WTC11 (cell line): ENCODE results near the gene MARK2. TPM values are rescaled to one million over a fixed set of nuclear protein-coding genes. Genes with fewer than 3 reads are reported as not detected.
A peak's percentile ranks its signal among the peaks of the same experiment; 100 is the strongest.
"Not testable (repeated sequence)": the region's sequence is repeated elsewhere in the genome, so short reads cannot be mapped to it uniquely, and the experiment has no call there.

ENCODE experiments used
- ATAC-seq: fragments of 200-7000 bp; cut with Tn5 transposase; 2 replicates; pipeline ENCODE4 v1.10.0; 2021; ENCODE audit warnings: mild to moderate bottlenecking, moderate library complexity
- CTCF ChIA-PET: fragments of 300-600 bp; sonication (Branson Sonifier 250); formaldehyde crosslinking; loops from one replicate; lab custom pipeline; 2021; ENCODE audit warnings: antibody characterized with exemption; lab: Charles Lee
- POLR2A ChIA-PET: fragments of 350-600 bp; sonication (Branson Sonifier 250); formaldehyde crosslinking; loops from one replicate; lab custom pipeline; 2021; ENCODE audit warnings: antibody characterized with exemption; lab: Charles Lee
- DNase-seq: peaks from one replicate; pipeline ENCODE4 v3.0.0; 2021; ENCODE audit warnings: low spot score
- H3K27ac Mint-ChIP-seq: 2 replicates; pipeline ENCODE4 v1.8.0; 2021; ENCODE audit warnings: mixed read lengths
- H3K27me3 Mint-ChIP-seq: 2 replicates; pipeline ENCODE4 v1.8.0; 2021; ENCODE audit warnings: low read depth, mild to moderate bottlenecking, moderate library complexity, mixed read lengths
- H3K36me3 Mint-ChIP-seq: 2 replicates; pipeline ENCODE4 v1.8.0; 2021; ENCODE audit warnings: mixed read lengths
- H3K4me1 Mint-ChIP-seq: 2 replicates; pipeline ENCODE4 v1.8.0; 2022; ENCODE audit warnings: mixed read lengths
- H3K4me3 Mint-ChIP-seq: 2 replicates; pipeline ENCODE4 v1.8.0; 2021; ENCODE audit warnings: mild to moderate bottlenecking, moderate library complexity, mixed read lengths
- H3K9me3 Mint-ChIP-seq: 2 replicates; pipeline ENCODE4 v1.8.0; 2021; ENCODE audit warnings: mixed read lengths
- ATF1 ChIP-seq: sonication (generic); formaldehyde crosslinking; IDR thresholded peaks from 2 replicates; pipeline ENCODE4 v1.8.1; 2023; ENCODE audit warnings: mild to moderate bottlenecking, moderate library complexity, missing genetic modification reagents
- CBFB ChIP-seq: sonication (generic); formaldehyde crosslinking; IDR thresholded peaks from 2 replicates; pipeline ENCODE4 v1.8.1; 2022; ENCODE audit warnings: mild to moderate bottlenecking, low read depth, missing genetic modification reagents
- FOXP1 ChIP-seq: sonication (generic); formaldehyde crosslinking; IDR thresholded peaks from 2 replicates; pipeline ENCODE4 v1.8.0; 2022; ENCODE audit warnings: missing genetic modification reagents, mild to moderate bottlenecking, moderate library complexity, borderline replicate concordance
- GABPB1 ChIP-seq: sonication (generic); formaldehyde crosslinking; IDR thresholded peaks from 2 replicates; pipeline ENCODE4 v1.8.1; 2023; ENCODE audit warnings: mild to moderate bottlenecking, missing genetic modification reagents
- GTF2I ChIP-seq: fragments of 250-450 bp; sonication (Bioruptor Pico); conservative IDR thresholded peaks from 2 replicates; pipeline ENCODE4 v1.4.0; 2021; ENCODE audit warnings: mild to moderate bottlenecking
- NR2C2 ChIP-seq: sonication (generic); formaldehyde crosslinking; IDR thresholded peaks from 2 replicates; pipeline ENCODE4 v1.8.0; 2022; ENCODE audit warnings: mild to moderate bottlenecking, missing genetic modification reagents
- SP1 ChIP-seq: sonication (generic); formaldehyde crosslinking; conservative IDR thresholded peaks from 2 replicates; pipeline ENCODE4 v1.8.1; 2022; ENCODE audit warnings: missing genetic modification reagents
- TEAD1 ChIP-seq: sonication (generic); formaldehyde crosslinking; IDR thresholded peaks from 2 replicates; pipeline ENCODE4 v1.8.0; 2022; ENCODE audit warnings: mild to moderate bottlenecking, missing genetic modification reagents
- TEAD4 ChIP-seq: sonication (generic); formaldehyde crosslinking; IDR thresholded peaks from 2 replicates; pipeline ENCODE4 v1.8.0; 2022; ENCODE audit warnings: mild to moderate bottlenecking, missing genetic modification reagents
- TP53 ChIP-seq: sonication (generic); formaldehyde crosslinking; IDR thresholded peaks from 2 replicates; pipeline ENCODE4 v1.8.1; 2023; ENCODE audit warnings: mild to moderate bottlenecking, missing genetic modification reagents
- ZBTB21 ChIP-seq: sonication (generic); formaldehyde crosslinking; IDR thresholded peaks from 2 replicates; pipeline ENCODE4 v1.8.1; 2023; ENCODE audit warnings: mild to moderate bottlenecking, missing genetic modification reagents, borderline replicate concordance
- ZNF232 ChIP-seq: sonication (generic); formaldehyde crosslinking; IDR thresholded peaks from 2 replicates; pipeline ENCODE4 v1.8.0; 2022; ENCODE audit warnings: mild to moderate bottlenecking, missing genetic modification reagents
- ZNF671 ChIP-seq: fragments of 250-450 bp; sonication (Bioruptor Pico); IDR thresholded peaks from 2 replicates; pipeline ENCODE4 v1.8.0; 2021; ENCODE audit warnings: mild to moderate bottlenecking
- total RNA-seq: library from RNA; stranded (reverse); gene quantifications from 3 replicates; pipeline ENCODE4 v1.2.3, GENCODE V29; 2021
- TF ChIP-seq, protein P1 (sequence below): sonication (generic); formaldehyde crosslinking; IDR thresholded peaks from 2 replicates; pipeline ENCODE4 v1.8.1; 2023; ENCODE audit warnings: mild to moderate bottlenecking, missing genetic modification reagents, moderate library complexity
- TF ChIP-seq, protein P2 (sequence below): sonication (generic); formaldehyde crosslinking; IDR thresholded peaks from 2 replicates; pipeline ENCODE4 v1.8.1; 2023; ENCODE audit warnings: mild to moderate bottlenecking, missing genetic modification reagents, borderline replicate concordance
- TF ChIP-seq, protein P3 (sequence below): sonication (generic); formaldehyde crosslinking; conservative IDR thresholded peaks from 2 replicates; pipeline ENCODE4 v1.8.1; 2022; ENCODE audit warnings: mild to moderate bottlenecking, missing genetic modification reagents
- TF ChIP-seq, protein P4 (sequence below): sonication (generic); formaldehyde crosslinking; IDR thresholded peaks from 2 replicates; pipeline ENCODE4 v1.8.0; 2022; ENCODE audit warnings: mild to moderate bottlenecking, missing genetic modification reagents
- TF ChIP-seq, protein P5 (sequence below): sonication (generic); formaldehyde crosslinking; IDR thresholded peaks from 2 replicates; pipeline ENCODE4 v1.8.1; 2023; ENCODE audit warnings: mild to moderate bottlenecking, missing genetic modification reagents

MARK2 gene
- total RNA-seq, 1 experiment from 2014 or later = 57.4 TPM

DNA sequence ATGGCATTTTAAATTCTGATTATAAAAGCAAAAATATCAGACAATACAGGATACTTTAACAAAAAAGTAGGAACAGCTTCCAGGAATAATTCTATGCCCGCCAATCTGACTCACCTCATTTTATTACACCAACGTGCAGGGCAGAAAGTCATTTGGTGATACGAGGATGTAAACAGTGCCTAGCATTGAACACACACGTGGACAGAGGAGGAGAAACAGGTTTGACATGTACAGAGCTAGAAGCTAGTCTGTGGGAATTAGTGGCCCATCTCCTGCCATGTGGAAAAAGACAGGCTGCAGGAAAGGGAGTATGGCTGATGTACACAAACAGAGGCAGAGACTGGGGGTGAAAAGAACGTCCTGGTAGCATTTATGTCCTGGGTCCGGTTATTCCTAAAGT, 34.7 kb upstream of the MARK2 start:
- Mint-ChIP-seq H3K4me3 (no peak overlapping the region), H3K9me3 (no peaks in the 10 kb centered on the region), H3K27ac (no peak overlapping the region), H3K4me1 (0 out of 2 replicates have a peak, but pooled peaks cover 3% of the 10 kb centered on the region), H3K36me3 (no peaks in the 10 kb centered on the region), H3K27me3 (peaks cover 14% of the 10 kb centered on the region)
- CTCF ChIA-PET = no interaction called here
- POLR2A ChIA-PET = no interaction called here
- DNase-seq (no peak), ATAC-seq (no peak)
- TF ChIP-seq, protein P1, sequence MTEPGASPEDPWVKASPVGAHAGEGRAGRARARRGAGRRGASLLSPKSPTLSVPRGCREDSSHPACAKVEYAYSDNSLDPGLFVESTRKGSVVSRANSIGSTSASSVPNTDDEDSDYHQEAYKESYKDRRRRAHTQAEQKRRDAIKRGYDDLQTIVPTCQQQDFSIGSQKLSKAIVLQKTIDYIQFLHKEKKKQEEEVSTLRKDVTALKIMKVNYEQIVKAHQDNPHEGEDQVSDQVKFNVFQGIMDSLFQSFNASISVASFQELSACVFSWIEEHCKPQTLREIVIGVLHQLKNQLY (CRISPR knock-in tag) = no peak
- TF ChIP-seq ZNF232 (CRISPR knock-in tag) = no peak
- TF ChIP-seq, protein P2, sequence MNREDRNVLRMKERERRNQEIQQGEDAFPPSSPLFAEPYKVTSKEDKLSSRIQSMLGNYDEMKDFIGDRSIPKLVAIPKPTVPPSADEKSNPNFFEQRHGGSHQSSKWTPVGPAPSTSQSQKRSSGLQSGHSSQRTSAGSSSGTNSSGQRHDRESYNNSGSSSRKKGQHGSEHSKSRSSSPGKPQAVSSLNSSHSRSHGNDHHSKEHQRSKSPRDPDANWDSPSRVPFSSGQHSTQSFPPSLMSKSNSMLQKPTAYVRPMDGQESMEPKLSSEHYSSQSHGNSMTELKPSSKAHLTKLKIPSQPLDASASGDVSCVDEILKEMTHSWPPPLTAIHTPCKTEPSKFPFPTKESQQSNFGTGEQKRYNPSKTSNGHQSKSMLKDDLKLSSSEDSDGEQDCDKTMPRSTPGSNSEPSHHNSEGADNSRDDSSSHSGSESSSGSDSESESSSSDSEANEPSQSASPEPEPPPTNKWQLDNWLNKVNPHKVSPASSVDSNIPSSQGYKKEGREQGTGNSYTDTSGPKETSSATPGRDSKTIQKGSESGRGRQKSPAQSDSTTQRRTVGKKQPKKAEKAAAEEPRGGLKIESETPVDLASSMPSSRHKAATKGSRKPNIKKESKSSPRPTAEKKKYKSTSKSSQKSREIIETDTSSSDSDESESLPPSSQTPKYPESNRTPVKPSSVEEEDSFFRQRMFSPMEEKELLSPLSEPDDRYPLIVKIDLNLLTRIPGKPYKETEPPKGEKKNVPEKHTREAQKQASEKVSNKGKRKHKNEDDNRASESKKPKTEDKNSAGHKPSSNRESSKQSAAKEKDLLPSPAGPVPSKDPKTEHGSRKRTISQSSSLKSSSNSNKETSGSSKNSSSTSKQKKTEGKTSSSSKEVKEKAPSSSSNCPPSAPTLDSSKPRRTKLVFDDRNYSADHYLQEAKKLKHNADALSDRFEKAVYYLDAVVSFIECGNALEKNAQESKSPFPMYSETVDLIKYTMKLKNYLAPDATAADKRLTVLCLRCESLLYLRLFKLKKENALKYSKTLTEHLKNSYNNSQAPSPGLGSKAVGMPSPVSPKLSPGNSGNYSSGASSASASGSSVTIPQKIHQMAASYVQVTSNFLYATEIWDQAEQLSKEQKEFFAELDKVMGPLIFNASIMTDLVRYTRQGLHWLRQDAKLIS (CRISPR knock-in tag) = no peak
- TF ChIP-seq TP53 = no peak
- TF ChIP-seq, all 79 proteins: peak for 0

DNA sequence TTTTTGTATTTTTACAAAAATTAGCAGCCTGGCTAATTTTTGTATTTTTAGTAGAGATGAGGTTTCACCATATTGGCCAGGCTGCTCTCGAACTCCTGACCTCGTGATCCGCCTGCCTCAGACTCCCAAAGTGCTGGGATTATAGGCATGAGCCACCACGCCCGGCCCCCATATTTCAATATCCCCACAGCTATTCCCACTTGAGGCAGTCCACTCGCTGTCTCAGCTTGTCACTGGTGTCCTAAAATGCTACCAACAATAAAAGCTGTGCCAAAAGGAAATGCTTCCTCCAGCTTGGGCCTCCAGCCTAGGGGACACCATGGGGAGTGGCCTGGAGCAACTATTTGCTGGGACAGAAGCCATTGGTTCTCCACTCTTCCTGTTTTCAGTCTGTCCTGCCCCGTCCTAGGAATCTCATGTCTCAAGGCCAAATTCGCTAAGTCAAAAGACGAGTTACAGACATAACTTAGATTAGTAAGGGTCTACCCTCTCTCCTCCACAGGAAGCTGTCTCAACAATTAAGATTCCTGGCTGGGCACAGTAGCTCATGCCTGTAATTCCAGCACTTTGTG, 33.0 kb upstream of the MARK2 start:
- DNase-seq (no peak), ATAC-seq (peak; percentile 28; the same call in 1 of the 2 replicates)
- ChIA-PET POLR2A (no interaction called here), CTCF (no interaction called here)
- TF ChIP-seq ATF1 (no peak), TEAD4 (CRISPR knock-in tag) (no peak)
- Mint-ChIP-seq H3K27ac (no peak overlapping the region), H3K4me1 (0 out of 2 replicates have a peak, but pooled peaks cover 3% of the 10 kb centered on the region), H3K27me3 (peaks cover 5% of the 10 kb centered on the region), H3K36me3 (no peaks in the 10 kb centered on the region), H3K9me3 (no peaks in the 10 kb centered on the region), H3K4me3 (no peak overlapping the region)

DNA sequence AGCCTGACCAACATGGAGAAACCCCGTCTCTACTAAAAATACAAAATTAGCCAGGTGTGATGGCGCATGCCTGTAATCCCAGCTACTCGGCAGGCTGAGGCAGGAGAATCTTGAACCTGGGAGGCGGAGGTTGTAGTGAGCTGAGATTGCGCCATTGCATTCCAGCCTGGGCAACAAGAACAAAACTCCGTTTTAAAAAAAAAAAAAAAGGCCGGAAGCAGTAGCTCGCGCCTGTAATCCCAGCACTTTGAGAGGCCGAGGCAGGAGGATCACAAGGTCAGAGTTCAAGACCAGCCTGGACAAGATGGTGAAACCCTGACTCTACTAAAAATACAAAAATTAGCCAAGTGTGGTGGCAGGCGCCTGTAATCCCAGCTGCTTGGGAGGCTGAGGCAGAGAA, 28.5 kb upstream of the MARK2 start:
- H3K9me3 Mint-ChIP-seq, H3K4me3 Mint-ChIP-seq, H3K36me3 Mint-ChIP-seq, ATAC-seq, DNase-seq, POLR2A ChIA-PET, H3K27ac Mint-ChIP-seq: not testable (repeated sequence)
- CTCF ChIA-PET = interaction anchor here (0.7 to 3.1 kb wide), 4 partner anchors 42 to 338 kb away, joined by 3 to 21 read pairs (median 4); partner anchors contain the start of gene ZFTA
- H3K4me1 Mint-ChIP-seq = peaks cover 26% of the 10 kb centered on the region
- peaks cover 15% of the 10 kb centered on the region for H3K27me3 Mint-ChIP-seq
- peak; percentile 21; the same call in 1 of the 2 replicates for TF ChIP-seq GABPB1 (CRISPR knock-in tag)

DNA sequence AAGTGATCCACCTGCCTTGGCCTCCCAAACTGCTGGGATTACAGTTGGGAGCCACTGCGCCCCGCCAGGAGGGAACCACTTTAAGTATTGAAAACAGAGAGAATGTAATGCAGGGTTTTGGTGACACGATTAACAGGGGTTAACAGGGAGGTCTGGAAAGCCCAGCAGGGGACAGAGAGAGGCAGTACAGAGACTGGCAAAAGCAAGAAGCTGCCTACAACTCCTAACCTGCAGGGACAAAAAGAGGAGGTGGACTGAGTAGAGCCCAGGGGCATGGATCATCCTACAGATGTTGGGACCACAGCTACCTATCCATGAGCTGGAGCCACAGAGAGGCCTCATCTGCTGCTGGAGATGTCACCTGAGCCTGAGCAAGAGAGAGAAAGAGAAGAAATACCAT, 27.4 kb upstream of the MARK2 start:
- peaks cover 32% of the 10 kb centered on the region for H3K4me1 Mint-ChIP-seq
- H3K36me3 Mint-ChIP-seq = peaks cover 16% of the 10 kb centered on the region
- no peak overlapping the region for H3K27ac Mint-ChIP-seq
- ChIA-PET CTCF (interaction anchor here (1.2 to 3.1 kb wide), 2 partner anchors 28 to 43 kb away, joined by 4 to 21 read pairs; partner anchors contain the start of gene ZFTA), POLR2A (no interaction called here)
- no peaks in the 10 kb centered on the region for H3K9me3 Mint-ChIP-seq
- H3K27me3 Mint-ChIP-seq = peaks cover 15% of the 10 kb centered on the region
- H3K4me3 Mint-ChIP-seq = peak overlapping the region; percentile 73; the same call in 1 of the 2 replicates
- no peak for DNase-seq
- ATAC-seq = no peak; the same call in 1 of the 2 replicates
- TF ChIP-seq ZBTB21 (CRISPR knock-in tag) (no peak), SP1 (no peak), NR2C2 (CRISPR knock-in tag) (no peak), CBFB (CRISPR knock-in tag) (no peak), TEAD1 (CRISPR knock-in tag) (no peak), FOXP1 (CRISPR knock-in tag) (no peak), TP53 (no peak), ZNF671 (CRISPR knock-in tag) (no peak), GTF2I (CRISPR knock-in tag) (no peak)
- TF ChIP-seq, protein P3, sequence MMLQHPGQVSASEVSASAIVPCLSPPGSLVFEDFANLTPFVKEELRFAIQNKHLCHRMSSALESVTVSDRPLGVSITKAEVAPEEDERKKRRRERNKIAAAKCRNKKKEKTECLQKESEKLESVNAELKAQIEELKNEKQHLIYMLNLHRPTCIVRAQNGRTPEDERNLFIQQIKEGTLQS (CRISPR knock-in tag) = no peak
- TF ChIP-seq, protein P4, sequence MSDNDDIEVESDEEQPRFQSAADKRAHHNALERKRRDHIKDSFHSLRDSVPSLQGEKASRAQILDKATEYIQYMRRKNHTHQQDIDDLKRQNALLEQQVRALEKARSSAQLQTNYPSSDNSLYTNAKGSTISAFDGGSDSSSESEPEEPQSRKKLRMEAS (CRISPR knock-in tag) = no peak
- TF ChIP-seq, protein P5, sequence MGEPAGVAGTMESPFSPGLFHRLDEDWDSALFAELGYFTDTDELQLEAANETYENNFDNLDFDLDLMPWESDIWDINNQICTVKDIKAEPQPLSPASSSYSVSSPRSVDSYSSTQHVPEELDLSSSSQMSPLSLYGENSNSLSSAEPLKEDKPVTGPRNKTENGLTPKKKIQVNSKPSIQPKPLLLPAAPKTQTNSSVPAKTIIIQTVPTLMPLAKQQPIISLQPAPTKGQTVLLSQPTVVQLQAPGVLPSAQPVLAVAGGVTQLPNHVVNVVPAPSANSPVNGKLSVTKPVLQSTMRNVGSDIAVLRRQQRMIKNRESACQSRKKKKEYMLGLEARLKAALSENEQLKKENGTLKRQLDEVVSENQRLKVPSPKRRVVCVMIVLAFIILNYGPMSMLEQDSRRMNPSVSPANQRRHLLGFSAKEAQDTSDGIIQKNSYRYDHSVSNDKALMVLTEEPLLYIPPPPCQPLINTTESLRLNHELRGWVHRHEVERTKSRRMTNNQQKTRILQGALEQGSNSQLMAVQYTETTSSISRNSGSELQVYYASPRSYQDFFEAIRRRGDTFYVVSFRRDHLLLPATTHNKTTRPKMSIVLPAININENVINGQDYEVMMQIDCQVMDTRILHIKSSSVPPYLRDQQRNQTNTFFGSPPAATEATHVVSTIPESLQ (CRISPR knock-in tag) = no peak
- TF ChIP-seq, protein P2 (CRISPR knock-in tag) = no peak
